ENCODE data around the gene CPLANE1.
A peak's percentile ranks its signal among the peaks of the same experiment; 100 is the strongest.
"Not testable (repeated sequence)": the region's sequence is repeated elsewhere in the genome, so short reads cannot be mapped to it uniquely, and the experiment has no call there.

CPLANE1 gene

DNA sequence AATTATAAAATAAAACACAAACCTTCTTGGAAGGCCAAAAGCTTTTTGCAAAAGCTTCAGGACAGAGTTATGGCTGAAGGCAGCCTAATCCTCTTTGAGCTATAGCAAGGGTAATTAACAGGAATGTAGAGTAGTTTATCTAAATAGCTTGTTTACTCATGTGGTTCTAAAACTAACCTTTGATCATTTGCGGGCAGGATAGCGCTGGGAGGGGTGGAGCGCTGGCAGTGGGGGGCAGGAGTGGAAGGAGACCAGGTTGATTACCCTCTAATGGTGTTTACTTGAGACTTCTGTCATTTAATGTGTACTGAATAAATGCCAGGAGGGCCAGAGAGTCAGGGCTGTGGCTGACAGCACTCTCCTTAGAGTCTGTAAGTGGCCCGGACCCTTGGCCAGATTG lies 155.4 kb downstream of the CPLANE1 start:
- not testable (repeated sequence) for H3K4me2 ChIP-seq (ENCODE audit: low read length); H4K8ac ChIP-seq (ENCODE audit: low read depth, low read length); H2BK15ac ChIP-seq (replicated peaks; ENCODE audit: low read depth); H2BK5ac ChIP-seq (ENCODE audit: low read length); H3K56ac ChIP-seq (ENCODE audit: low read length); H3K4me3 ChIP-seq (ENCODE audit: low read length); H3K4ac ChIP-seq (ENCODE audit: low read depth, low read length); H2BK120ac ChIP-seq (ENCODE audit: low read depth, low read length); H3K23ac ChIP-seq (ENCODE audit: low read length); H3K27me3 ChIP-seq (ENCODE audit: insufficient read depth, low read length, poor library complexity); H3K9ac ChIP-seq (ENCODE audit: low read length); H3K79me2 ChIP-seq (ENCODE audit: control insufficient read depth, insufficient read depth, low read length); H3K79me1 ChIP-seq (ENCODE audit: low read length); H2AK5ac ChIP-seq (ENCODE audit: low read length); H3K27ac ChIP-seq (ENCODE audit: low read depth, low read length); H3K18ac ChIP-seq (ENCODE audit: low read length); H3K36me3 ChIP-seq (ENCODE audit: control insufficient read depth, insufficient read depth, low read length); H4K5ac ChIP-seq (ENCODE audit: low read length)
- peak; percentile 81 for DNase-seq
- WGBS (ENCODE audit: extremely low coverage, insufficient coverage, low lambda C conversion rate), result no CpG with 5 or more reads among the region's 4 CpGs
- H3K4me1 ChIP-seq (ENCODE audit: control insufficient read depth, low read depth, low read length), result peaks cover 13% of the 10 kb centered on the region

- H3K79me1 ChIP-seq (ENCODE audit: low read length), result no peaks in the 10 kb centered on the region
- no peak overlapping the region for H3K27ac ChIP-seq (ENCODE audit: low read depth, low read length)
- H2BK5ac ChIP-seq (ENCODE audit: low read length), result peak overlapping the region; percentile 26
- no peak overlapping the region for H3K4me2 ChIP-seq (ENCODE audit: low read length)
- no peak overlapping the region for H3K56ac ChIP-seq (ENCODE audit: low read length)
- H3K4me3 ChIP-seq (ENCODE audit: low read length), result no peak overlapping the region
- no peaks in the 10 kb centered on the region for H3K36me3 ChIP-seq (ENCODE audit: control insufficient read depth, insufficient read depth, low read length)
- H3K27me3 ChIP-seq (ENCODE audit: insufficient read depth, low read length, poor library complexity), result no peaks in the 10 kb centered on the region
- H3K4me1 ChIP-seq (ENCODE audit: control insufficient read depth, low read depth, low read length), result peaks cover 18% of the 10 kb centered on the region
- H3K23ac ChIP-seq (ENCODE audit: low read length), result no peak overlapping the region
- no peak overlapping the region for H4K5ac ChIP-seq (ENCODE audit: low read length)
- H2AK5ac ChIP-seq (ENCODE audit: low read length), result no peak overlapping the region
- H3K9ac ChIP-seq (ENCODE audit: low read length), result no peak overlapping the region
- DNase-seq, result no peak
- H4K8ac ChIP-seq (ENCODE audit: low read depth, low read length), result no peak overlapping the region
- H2BK120ac ChIP-seq (ENCODE audit: low read depth, low read length), result no peak overlapping the region
- no peak overlapping the region for H2BK15ac ChIP-seq (replicated peaks; ENCODE audit: low read depth)
- no CpG with 5 or more reads among the region's 2 CpGs for WGBS (ENCODE audit: extremely low coverage, insufficient coverage, low lambda C conversion rate)
- no peaks in the 10 kb centered on the region for H3K79me2 ChIP-seq (ENCODE audit: control insufficient read depth, insufficient read depth, low read length)
- peak overlapping the region; percentile 94 for H3K18ac ChIP-seq (ENCODE audit: low read length)
- no peak overlapping the region for H3K4ac ChIP-seq (ENCODE audit: low read depth, low read length)
Observed at GRCh38 chr5:37090781-37091180, 158.4 kb downstream of the CPLANE1 start.

GRCh38 chr5:37090123-37090726 lies 159.0 kb downstream of the CPLANE1 start:
- no peak overlapping the region for H3K56ac ChIP-seq (ENCODE audit: low read length)
- no peaks in the 10 kb centered on the region for H3K36me3 ChIP-seq (ENCODE audit: control insufficient read depth, insufficient read depth, low read length)
- no CpG with 5 or more reads among the region's 7 CpGs for WGBS (ENCODE audit: extremely low coverage, insufficient coverage, low lambda C conversion rate)
- DNase-seq, result peak; percentile 90
- no peaks in the 10 kb centered on the region for H3K79me1 ChIP-seq (ENCODE audit: low read length)
- no peak overlapping the region for H4K8ac ChIP-seq (ENCODE audit: low read depth, low read length)
- H3K27ac ChIP-seq (ENCODE audit: low read depth, low read length), result no peak overlapping the region
- H3K4ac ChIP-seq (ENCODE audit: low read depth, low read length), result no peak overlapping the region
- H3K27me3 ChIP-seq (ENCODE audit: insufficient read depth, low read length, poor library complexity), result peaks cover 3% of the 10 kb centered on the region
- H3K9ac ChIP-seq (ENCODE audit: low read length), result no peak overlapping the region
- no peak overlapping the region for H2BK15ac ChIP-seq (replicated peaks; ENCODE audit: low read depth)
- H4K5ac ChIP-seq (ENCODE audit: low read length), result no peak overlapping the region
- H3K23ac ChIP-seq (ENCODE audit: low read length), result no peak overlapping the region
- H2BK120ac ChIP-seq (ENCODE audit: low read depth, low read length), result no peak overlapping the region
- H2AK5ac ChIP-seq (ENCODE audit: low read length), result no peak overlapping the region
- peaks cover 18% of the 10 kb centered on the region for H3K4me1 ChIP-seq (ENCODE audit: control insufficient read depth, low read depth, low read length)
- no peaks in the 10 kb centered on the region for H3K79me2 ChIP-seq (ENCODE audit: control insufficient read depth, insufficient read depth, low read length)
- H3K4me2 ChIP-seq (ENCODE audit: low read length), result no peak overlapping the region
- no peak overlapping the region for H3K18ac ChIP-seq (ENCODE audit: low read length)
- H2BK5ac ChIP-seq (ENCODE audit: low read length), result no peak overlapping the region
- H3K4me3 ChIP-seq (ENCODE audit: low read length), result no peak overlapping the region

DNA sequence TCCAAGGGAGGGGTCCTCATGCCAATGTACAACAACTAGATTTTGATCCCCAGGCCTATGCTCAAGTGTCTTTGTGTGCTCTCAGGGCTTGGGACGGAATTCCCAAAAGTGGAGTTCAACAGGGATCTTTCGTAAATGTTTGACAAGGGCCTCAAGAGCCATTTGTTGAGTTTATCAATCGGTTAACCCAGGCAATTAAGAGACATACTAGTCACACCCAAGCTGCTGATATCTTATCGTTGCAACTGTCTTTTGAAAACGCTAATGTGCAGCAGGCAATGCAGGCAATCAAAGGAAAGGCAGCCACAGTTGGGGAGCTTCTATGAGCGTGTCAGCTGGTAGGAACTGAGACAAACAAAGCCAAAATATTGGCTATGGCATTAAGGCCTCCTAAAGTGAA lies 161.2 kb downstream of the CPLANE1 start:
- DNase-seq, result peak; percentile 69
- Histone ChIP-seq H3K56ac (ENCODE audit: low read length) (no peak overlapping the region), H3K27ac (ENCODE audit: low read depth, low read length) (no peak overlapping the region), H2AK5ac (ENCODE audit: low read length) (no peak overlapping the region), H3K4me3 (ENCODE audit: low read length) (no peak overlapping the region), H3K36me3 (ENCODE audit: control insufficient read depth, insufficient read depth, low read length) (no peaks in the 10 kb centered on the region), H3K18ac (ENCODE audit: low read length) (peak overlapping the region; percentile 57), H2BK120ac (ENCODE audit: low read depth, low read length) (no peak overlapping the region), H3K4me1 (ENCODE audit: control insufficient read depth, low read depth, low read length) (peaks cover 18% of the 10 kb centered on the region), H3K9ac (ENCODE audit: low read length) (no peak overlapping the region), H2BK15ac (replicated peaks; ENCODE audit: low read depth) (no peak overlapping the region), H3K79me2 (ENCODE audit: control insufficient read depth, insufficient read depth, low read length) (no peaks in the 10 kb centered on the region), H4K8ac (ENCODE audit: low read depth, low read length) (no peak overlapping the region), H3K4ac (ENCODE audit: low read depth, low read length) (no peak overlapping the region), H4K5ac (ENCODE audit: low read length) (no peak overlapping the region), H3K4me2 (ENCODE audit: low read length) (no peak overlapping the region), H3K79me1 (ENCODE audit: low read length) (no peaks in the 10 kb centered on the region), H3K27me3 (ENCODE audit: insufficient read depth, low read length, poor library complexity) (peaks cover 3% of the 10 kb centered on the region), H2BK5ac (ENCODE audit: low read length) (no peak overlapping the region), H3K23ac (ENCODE audit: low read length) (no peak overlapping the region)
- no CpG with 5 or more reads among the region's 6 CpGs for WGBS (ENCODE audit: extremely low coverage, insufficient coverage, low lambda C conversion rate)

- Histone ChIP-seq H3K79me1 (ENCODE audit: low read length) (no peaks in the 10 kb centered on the region), H3K4me2 (ENCODE audit: low read length) (no peak overlapping the region), H3K4me3 (ENCODE audit: low read length) (no peak overlapping the region), H2BK120ac (ENCODE audit: low read depth, low read length) (no peak overlapping the region), H4K5ac (ENCODE audit: low read length) (no peak overlapping the region), H3K27me3 (ENCODE audit: insufficient read depth, low read length, poor library complexity) (peaks cover 3% of the 10 kb centered on the region), H3K36me3 (ENCODE audit: control insufficient read depth, insufficient read depth, low read length) (no peaks in the 10 kb centered on the region), H3K56ac (ENCODE audit: low read length) (peak overlapping the region; percentile 10), H4K8ac (ENCODE audit: low read depth, low read length) (no peak overlapping the region), H2BK15ac (replicated peaks; ENCODE audit: low read depth) (no peak overlapping the region), H2AK5ac (ENCODE audit: low read length) (peak overlapping the region; percentile 80), H2BK5ac (ENCODE audit: low read length) (peak overlapping the region; percentile 36), H3K18ac (ENCODE audit: low read length) (no peak overlapping the region), H3K4ac (ENCODE audit: low read depth, low read length) (peak overlapping the region; percentile 18), H3K79me2 (ENCODE audit: control insufficient read depth, insufficient read depth, low read length) (no peaks in the 10 kb centered on the region), H3K27ac (ENCODE audit: low read depth, low read length) (no peak overlapping the region), H3K4me1 (ENCODE audit: control insufficient read depth, low read depth, low read length) (peaks cover 17% of the 10 kb centered on the region), H3K23ac (ENCODE audit: low read length) (no peak overlapping the region), H3K9ac (ENCODE audit: low read length) (no peak overlapping the region)
- peak; percentile 86 for DNase-seq
- no CpG with 5 or more reads among the region's 12 CpGs for WGBS (ENCODE audit: extremely low coverage, insufficient coverage, low lambda C conversion rate)
Observed at GRCh38 chr5:37086466-37087173, 162.6 kb downstream of the CPLANE1 start.
